Effector memory CD4-positive, alpha-beta T cell (primary cell): ENCODE results near the gene TMEM232.
"Not testable (repeated sequence)": the region's sequence is repeated elsewhere in the genome, so short reads cannot be mapped to it uniquely, and the experiment has no call there.

Experiments
- DNase-seq, 3 donors: peaks; one replicate each; pipeline ENCODE4 v3.0.0-alpha.2; 2020
- H3K27ac ChIP-seq: 2 replicates; pipeline ENCODE4 v1.7.0; 2013; ENCODE audit warnings: mild to moderate bottlenecking, low read length, moderate library complexity; ENCODE audit not compliant: insufficient read depth, poor library complexity, severe bottlenecking
- H3K27me3 ChIP-seq: replicated peaks from 2 replicates; pipeline ENCODE4 v1.7.0; 2013; ENCODE audit warnings: mild to moderate bottlenecking, low read length; ENCODE audit not compliant: insufficient read depth, control insufficient read depth, poor library complexity, severe bottlenecking
- H3K36me3 ChIP-seq: 2 replicates; pipeline ENCODE4 v1.7.0; 2013; ENCODE audit warnings: mild to moderate bottlenecking, low read length, moderate library complexity; ENCODE audit not compliant: control insufficient read depth, insufficient read depth
- H3K4me1 ChIP-seq: 2 replicates; pipeline ENCODE4 v1.7.0; 2013; ENCODE audit warnings: low read length, mild to moderate bottlenecking; ENCODE audit not compliant: control insufficient read depth, insufficient read depth, poor library complexity, severe bottlenecking
- H3K4me3 ChIP-seq: 2 replicates; pipeline ENCODE4 v1.7.0; 2013; ENCODE audit warnings: low read length, low read depth, mild to moderate bottlenecking; ENCODE audit not compliant: insufficient read depth, poor library complexity, severe bottlenecking
- H3K9me3 ChIP-seq: 2 replicates; pipeline ENCODE4 v1.7.0; 2013; ENCODE audit warnings: mild to moderate bottlenecking, low read length, moderate library complexity; ENCODE audit not compliant: control insufficient read depth

Gene TMEM232

DNA sequence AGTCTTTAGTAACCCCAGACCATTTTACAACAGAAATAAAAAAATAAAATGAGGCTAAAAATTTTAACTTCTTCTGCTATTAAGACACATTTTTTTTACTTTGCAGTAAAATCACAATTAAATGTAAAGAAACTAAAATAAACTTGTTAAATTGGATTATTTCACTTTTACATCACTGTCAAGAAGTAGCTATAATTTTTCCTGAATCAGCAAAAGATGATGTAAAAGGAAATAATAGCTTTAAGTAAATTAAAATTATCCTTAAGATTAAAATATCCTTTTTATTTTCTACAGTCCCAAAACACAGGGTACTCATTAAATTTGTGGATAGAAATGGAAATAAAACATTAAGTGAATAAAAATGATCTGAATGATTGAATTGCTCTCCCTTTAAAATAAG, 44.5 kb downstream of the TMEM232 start:
- H3K4me3 ChIP-seq: no peak overlapping the region
- no peaks in the 10 kb centered on the region for H3K36me3 ChIP-seq
- H3K27me3 ChIP-seq: no peaks in the 10 kb centered on the region
- no peak overlapping the region for H3K27ac ChIP-seq
- no peak for DNase-seq
- H3K4me1 ChIP-seq: no peaks in the 10 kb centered on the region
- H3K9me3 ChIP-seq: no peaks in the 10 kb centered on the region

DNA sequence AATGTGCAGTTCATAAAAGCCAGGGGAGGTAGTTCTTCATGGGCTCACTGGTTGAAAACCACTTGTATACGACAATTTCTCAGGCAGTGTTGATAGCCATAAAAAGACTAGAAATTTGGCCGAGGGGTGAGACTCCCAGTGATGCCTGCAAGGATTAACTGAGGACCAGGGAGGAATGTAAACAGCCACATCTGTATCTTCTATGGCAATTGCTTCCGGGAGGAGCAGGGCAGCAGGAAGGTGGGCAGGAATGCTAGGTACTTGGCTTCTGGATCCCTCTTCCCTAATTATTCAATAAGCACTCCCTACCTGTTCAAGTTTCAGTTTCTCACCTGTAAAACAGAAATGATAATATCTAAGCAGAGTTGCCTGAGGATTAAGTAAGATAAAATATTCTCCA, 45.4 kb downstream of the TMEM232 start:
- no peaks in the 10 kb centered on the region for H3K9me3 ChIP-seq
- no peak overlapping the region for H3K27ac ChIP-seq
- H3K4me3 ChIP-seq: no peak overlapping the region
- no peaks in the 10 kb centered on the region for H3K36me3 ChIP-seq
- H3K4me1 ChIP-seq: no peaks in the 10 kb centered on the region
- no peak for DNase-seq
- no peaks in the 10 kb centered on the region for H3K27me3 ChIP-seq

DNA sequence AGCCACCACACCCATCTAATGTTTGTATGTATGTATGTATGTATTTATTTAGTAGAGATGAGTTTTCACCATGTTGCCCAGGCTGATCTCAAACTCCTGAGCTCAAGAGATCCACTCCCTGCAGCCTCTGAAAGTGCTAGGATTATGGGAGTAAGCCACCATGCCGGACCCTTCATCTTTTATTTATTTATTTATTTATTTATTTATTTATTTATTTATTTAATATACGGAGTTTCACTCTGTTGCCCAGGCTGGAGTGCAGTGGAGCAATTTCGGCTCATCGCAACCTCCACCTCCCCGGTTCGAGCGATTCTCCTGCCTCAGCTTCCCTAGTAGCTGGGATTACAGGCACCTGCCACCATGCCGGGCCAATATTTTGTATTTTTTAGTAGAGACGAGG, 49.9 kb downstream of the TMEM232 start:
- not testable (repeated sequence) for H3K4me3 ChIP-seq, H3K27ac ChIP-seq, H3K36me3 ChIP-seq, DNase-seq, H3K9me3 ChIP-seq, H3K27me3 ChIP-seq, H3K4me1 ChIP-seq

DNA sequence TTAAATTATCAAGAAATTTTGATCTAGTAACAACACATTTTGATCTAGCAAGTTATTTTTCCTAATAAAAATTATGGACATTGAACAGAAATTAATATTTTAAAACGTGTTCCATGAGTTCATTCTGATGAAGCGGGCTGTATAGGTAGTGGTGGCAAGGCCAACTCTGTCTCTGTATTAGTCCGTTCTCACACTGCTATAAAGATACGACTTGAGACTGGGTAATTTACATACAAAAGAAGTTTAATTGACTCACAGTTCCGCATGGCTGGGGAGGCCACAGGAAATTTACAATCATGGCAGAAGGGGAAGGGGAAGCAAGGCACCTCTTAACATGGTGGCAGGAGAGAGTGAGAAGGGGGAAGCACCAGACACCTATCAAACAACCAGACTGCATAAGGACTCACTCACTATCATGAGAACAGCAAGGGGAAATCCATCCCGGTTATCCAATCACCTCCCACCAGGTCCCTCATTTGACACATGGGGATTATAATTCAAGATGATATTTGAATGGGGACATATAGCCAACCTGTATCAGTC, 61.2 kb downstream of the TMEM232 start:
- H3K27me3 ChIP-seq: no peaks in the 10 kb centered on the region
- DNase-seq: no peak
- no peaks in the 10 kb centered on the region for H3K4me1 ChIP-seq
- no peaks in the 10 kb centered on the region for H3K9me3 ChIP-seq
- no peak overlapping the region for H3K27ac ChIP-seq
- no peak overlapping the region for H3K4me3 ChIP-seq
- no peaks in the 10 kb centered on the region for H3K36me3 ChIP-seq

DNA sequence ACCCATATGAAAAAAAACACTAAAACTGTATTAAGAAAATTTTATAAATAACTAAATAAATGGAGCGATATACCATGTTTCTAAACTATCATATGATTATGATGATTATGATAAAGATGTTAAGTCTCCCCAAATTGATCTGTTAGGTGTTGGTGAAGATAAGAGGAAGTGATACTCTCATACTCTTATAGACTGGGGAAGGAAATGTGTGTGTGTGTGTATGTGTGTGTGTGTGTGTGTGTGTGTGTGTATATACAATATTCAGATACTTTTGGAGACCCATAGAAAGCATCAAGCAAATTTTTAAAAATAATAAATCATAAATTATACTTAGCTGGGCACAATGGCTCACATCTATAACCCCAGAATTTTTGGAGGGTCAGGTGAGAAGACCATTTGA, 62.9 kb downstream of the TMEM232 start:
- Histone ChIP-seq H3K27me3 (no peaks in the 10 kb centered on the region), H3K36me3 (no peaks in the 10 kb centered on the region), H3K9me3 (no peaks in the 10 kb centered on the region), H3K27ac (no peak overlapping the region), H3K4me3 (no peak overlapping the region), H3K4me1 (no peaks in the 10 kb centered on the region)
- DNase-seq: no peak

DNA sequence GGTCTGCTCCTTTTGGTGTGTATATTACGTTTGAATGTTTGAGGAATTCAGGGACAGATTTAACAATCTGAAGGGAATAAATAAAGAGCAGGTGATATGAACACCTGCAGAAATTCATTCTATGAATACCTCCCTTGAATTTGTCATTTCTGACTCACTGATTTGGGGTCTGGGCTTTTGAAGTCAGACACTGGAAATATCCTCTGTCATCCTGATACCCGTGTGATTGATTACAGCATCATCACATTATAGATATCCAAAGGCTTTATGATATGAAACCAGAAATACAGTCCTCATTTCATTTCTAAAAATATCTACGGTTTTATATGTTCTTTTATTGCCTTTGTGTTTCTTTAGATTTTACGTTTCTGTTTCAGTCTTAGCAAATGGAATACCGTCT, 68.5 kb downstream of the TMEM232 start:
- Histone ChIP-seq H3K27me3 (no peaks in the 10 kb centered on the region), H3K36me3 (no peaks in the 10 kb centered on the region), H3K9me3 (no peaks in the 10 kb centered on the region), H3K4me3 (no peak overlapping the region), H3K27ac (no peak overlapping the region), H3K4me1 (no peaks in the 10 kb centered on the region)
- DNase-seq: no peak

DNA sequence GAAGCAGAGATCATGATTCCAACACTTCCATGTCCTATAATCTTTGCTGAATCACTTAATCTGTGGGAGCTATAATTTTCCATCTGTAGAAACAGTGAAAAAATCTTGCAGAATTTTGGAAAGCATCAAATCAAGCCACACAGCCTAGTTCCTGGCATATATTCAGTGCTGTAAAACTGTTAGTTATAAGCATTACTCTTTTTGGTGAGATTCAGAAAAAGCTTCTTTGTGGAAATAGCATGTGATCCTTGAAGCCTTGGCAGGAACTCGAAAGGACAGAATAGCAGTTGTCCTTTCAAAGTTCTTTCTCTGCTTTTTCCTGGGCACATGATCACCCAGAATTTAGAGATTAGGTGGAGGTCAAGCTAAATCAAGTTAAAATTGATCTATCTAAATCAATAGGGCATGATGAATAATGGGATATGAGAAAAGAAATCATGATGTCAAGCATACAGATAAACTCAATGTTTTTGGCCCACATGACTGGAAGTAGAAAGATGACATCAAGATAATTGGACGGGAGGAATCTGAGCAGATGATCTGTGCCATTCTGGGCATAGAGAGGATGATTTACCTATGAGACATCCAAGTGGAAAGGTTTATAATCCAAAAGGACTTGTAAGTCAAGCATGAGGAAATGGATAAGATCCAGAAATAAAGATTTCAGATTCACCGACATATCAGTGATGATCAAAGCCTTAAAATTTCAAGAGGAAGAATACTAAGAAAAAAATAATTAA, 73.1 kb downstream of the TMEM232 start:
- Histone ChIP-seq H3K27me3 (no peaks in the 10 kb centered on the region), H3K27ac (no peak overlapping the region), H3K4me3 (no peak overlapping the region), H3K36me3 (no peaks in the 10 kb centered on the region), H3K4me1 (no peaks in the 10 kb centered on the region), H3K9me3 (no peaks in the 10 kb centered on the region)
- DNase-seq: no peak

DNA sequence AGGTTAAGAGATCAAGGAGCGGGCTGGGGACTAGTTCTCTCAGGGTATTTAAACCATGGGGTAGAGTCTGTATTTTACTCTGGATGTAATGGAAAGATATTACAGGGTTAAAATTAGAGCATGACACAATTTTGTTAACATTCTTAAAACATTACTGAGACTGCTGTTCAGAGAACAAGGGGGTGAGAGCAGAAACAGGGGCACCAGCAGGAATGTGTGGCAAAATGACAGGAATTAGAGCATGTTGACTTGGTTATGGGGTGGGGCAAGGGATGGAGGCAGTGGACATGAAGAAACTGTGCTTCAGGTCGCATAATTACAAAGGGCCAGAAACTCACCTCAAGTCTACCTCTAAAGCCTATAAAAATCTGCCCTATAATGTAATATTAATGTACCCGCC, 75.0 kb downstream of the TMEM232 start:
- H3K36me3 ChIP-seq: no peaks in the 10 kb centered on the region
- no peaks in the 10 kb centered on the region for H3K9me3 ChIP-seq
- DNase-seq: no peak
- H3K4me1 ChIP-seq: no peaks in the 10 kb centered on the region
- no peak overlapping the region for H3K4me3 ChIP-seq
- no peaks in the 10 kb centered on the region for H3K27me3 ChIP-seq
- H3K27ac ChIP-seq: no peak overlapping the region

DNA sequence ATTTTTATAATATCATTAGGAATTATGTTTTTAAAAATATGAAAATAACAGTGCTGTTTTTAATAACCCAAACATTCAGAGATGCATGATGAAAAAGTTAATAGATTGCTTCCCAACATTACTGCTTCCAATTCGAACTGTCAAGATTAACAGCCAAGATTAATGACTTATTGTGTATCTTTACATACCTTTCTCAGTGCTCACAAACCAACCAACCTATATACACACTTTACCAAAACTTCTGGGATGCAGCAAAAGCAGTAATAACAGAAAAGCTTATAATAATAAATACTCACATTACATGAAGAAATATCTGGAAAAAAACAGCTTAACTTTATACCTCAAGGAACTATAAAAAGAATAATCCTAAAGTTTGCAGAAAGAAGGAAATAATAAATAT, 82.1 kb downstream of the TMEM232 start:
- Histone ChIP-seq H3K27me3 (no peaks in the 10 kb centered on the region), H3K4me3 (no peak overlapping the region), H3K4me1 (no peaks in the 10 kb centered on the region), H3K27ac (no peak overlapping the region), H3K36me3 (no peaks in the 10 kb centered on the region), H3K9me3 (no peaks in the 10 kb centered on the region)
- DNase-seq: no peak

DNA sequence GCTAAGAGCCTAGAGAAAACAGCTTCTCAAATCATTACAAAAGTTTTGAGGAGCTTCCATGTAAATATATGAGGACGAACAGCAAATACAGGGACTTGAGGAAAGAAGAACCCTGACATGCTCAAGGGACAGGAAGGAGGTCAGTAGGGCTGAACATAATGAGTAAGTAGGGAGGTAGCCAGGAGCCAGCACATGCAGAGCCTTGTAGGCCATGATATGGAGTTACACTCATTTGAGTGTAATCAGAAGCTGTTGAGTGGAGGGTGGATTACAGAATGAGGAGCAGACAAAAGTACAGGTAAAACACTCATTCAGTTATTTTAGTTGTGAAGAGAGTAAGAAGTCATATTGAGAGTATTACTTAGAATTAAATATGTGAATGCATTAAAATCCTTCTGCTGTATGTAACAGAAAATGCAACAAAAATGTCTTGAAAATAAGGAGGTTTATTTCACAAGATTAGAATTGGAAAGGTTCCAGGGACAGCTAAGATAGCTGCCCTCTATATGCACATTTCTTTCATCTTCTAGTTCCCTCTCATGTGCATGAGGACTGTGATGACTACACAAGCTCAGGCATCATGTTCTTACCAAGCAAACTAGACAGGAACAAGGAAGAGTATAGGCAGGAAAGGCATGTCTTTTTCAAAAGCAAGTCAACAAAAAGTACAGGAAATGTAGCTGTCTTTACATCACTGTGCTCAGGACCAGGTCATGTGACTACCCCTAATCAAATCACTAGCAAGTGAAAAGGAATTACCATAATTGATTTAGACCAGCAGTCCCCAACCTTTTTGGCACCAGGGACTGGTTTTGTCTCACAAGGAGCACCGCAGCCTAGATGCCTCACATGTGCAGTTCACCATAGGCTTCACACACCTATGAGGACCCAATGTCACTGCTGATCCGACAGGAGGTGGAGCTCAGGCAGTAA, 87.2 kb downstream of the TMEM232 start:
- Histone ChIP-seq H3K36me3 (no peaks in the 10 kb centered on the region), H3K4me3 (no peak overlapping the region), H3K27me3 (no peaks in the 10 kb centered on the region), H3K4me1 (no peaks in the 10 kb centered on the region), H3K9me3 (no peaks in the 10 kb centered on the region), H3K27ac (no peak overlapping the region)
- DNase-seq: no peak
